MM.1S (cell line): Measurements from ENCODE around the gene MME.
A peak's percentile ranks its signal among the peaks of the same experiment; 100 is the strongest.

Source experiments
- DNase-seq: peaks from one replicate; pipeline ENCODE4 v3.0.0-alpha.2; 2015
- H2AFZ ChIP-seq: fragments of 300-600 bp; sonication (generic); 2 replicates; pipeline ENCODE4 v1.6.0; 2016; ENCODE audit warnings: antibody characterized with exemption, low read length
- H3F3A ChIP-seq: fragments of 300-600 bp; sonication (generic); 2 replicates; pipeline ENCODE4 v1.6.1; 2016; ENCODE audit warnings: mild to moderate bottlenecking, antibody characterized with exemption, low read length, moderate library complexity, mixed read lengths; ENCODE audit not compliant: insufficient read depth
- H3K27ac ChIP-seq: fragments of 300-600 bp; sonication (generic); 2 replicates; pipeline ENCODE4 v1.5.1; 2016; ENCODE audit warnings: mild to moderate bottlenecking, low read length
- H3K27me3 ChIP-seq: fragments of 300-600 bp; sonication (generic); replicated peaks from 2 replicates; pipeline ENCODE4 v1.6.0; 2016; ENCODE audit warnings: low read length; ENCODE audit not compliant: insufficient read depth
- H3K36me3 ChIP-seq: fragments of 300-600 bp; sonication (generic); replicated peaks from 2 replicates; pipeline ENCODE4 v1.6.1; 2016; ENCODE audit warnings: mild to moderate bottlenecking, low read length, mixed read lengths; ENCODE audit not compliant: insufficient read depth
- H3K4me1 ChIP-seq: fragments of 300-600 bp; sonication (generic); 2 replicates; pipeline ENCODE4 v1.6.1; 2016; ENCODE audit warnings: low read length, mixed read lengths
- H3K4me2 ChIP-seq: fragments of 300-600 bp; sonication (generic); 2 replicates; pipeline ENCODE4 v1.6.0; 2016; ENCODE audit warnings: low read depth, low read length
- H3K4me3 ChIP-seq: fragments of 300-600 bp; sonication (generic); 2 replicates; pipeline ENCODE4 v1.5.1; 2016; ENCODE audit warnings: low read length, mixed read lengths
- H3K79me2 ChIP-seq: fragments of 300-600 bp; sonication (generic); 2 replicates; pipeline ENCODE4 v1.6.1; 2016; ENCODE audit warnings: mixed run types, low read length, mixed read lengths
- H3K9ac ChIP-seq: fragments of 300-600 bp; sonication (generic); 2 replicates; pipeline ENCODE4 v1.6.1; 2016; ENCODE audit warnings: low read length, mixed read lengths
- H3K9me2 ChIP-seq: fragments of 300-600 bp; sonication (generic); replicated peaks from 2 replicates; pipeline ENCODE4 v1.6.1; 2016; ENCODE audit warnings: mild to moderate bottlenecking, low read length, mixed read lengths; ENCODE audit not compliant: insufficient read depth
- H3K9me3 ChIP-seq: fragments of 300-600 bp; sonication (generic); replicated peaks from 2 replicates; pipeline ENCODE4 v1.6.1; 2016; ENCODE audit warnings: mild to moderate bottlenecking, low read length, mixed read lengths; ENCODE audit not compliant: insufficient read depth
- H4K20me1 ChIP-seq: fragments of 300-600 bp; sonication (generic); 2 replicates; pipeline ENCODE4 v1.6.1; 2016; ENCODE audit warnings: mild to moderate bottlenecking, low read length, moderate library complexity, mixed read lengths; ENCODE audit not compliant: insufficient read depth
- CTCF ChIP-seq: fragments of 300-600 bp; sonication (generic); IDR thresholded peaks from 2 replicates; pipeline ENCODE4 v1.5.1; 2016; ENCODE audit warnings: antibody characterized with exemption, low read length, mixed read lengths
- EZH2 ChIP-seq: fragments of 300-600 bp; sonication (generic); optimal IDR thresholded peaks from 2 replicates; pipeline ENCODE3; 2017; ENCODE audit warnings: low read depth, mild to moderate bottlenecking, antibody characterized with exemption, low read length, mixed read lengths
- EZH2phosphoT487 ChIP-seq: fragments of 300-600 bp; sonication (generic); IDR thresholded peaks from 2 replicates; pipeline ENCODE4 v1.6.1; 2018; ENCODE audit warnings: antibody characterized with exemption, low read length

The MME gene

GRCh38 chr3:155231792-155232191, 151.7 kb downstream of the MME start:
- Histone ChIP-seq H3K36me3 (no peaks in the 10 kb centered on the region; the same call in 1 of the 2 replicates), H3K4me2 (no peak overlapping the region), H3K9me3 (no peaks in the 10 kb centered on the region), H2AFZ (no peak overlapping the region), H3K4me3 (no peak overlapping the region), H3K4me1 (no peaks in the 10 kb centered on the region), H3K27me3 (no peaks in the 10 kb centered on the region), H3K9ac (no peak overlapping the region), H3K27ac (no peak overlapping the region), H3K9me2 (no peaks in the 10 kb centered on the region), H4K20me1 (no peaks in the 10 kb centered on the region), H3F3A (no peaks in the 10 kb centered on the region), H3K79me2 (no peaks in the 10 kb centered on the region)
- DNase-seq: peak; percentile 47
- TF ChIP-seq EZH2phosphoT487: no peak
- TF ChIP-seq CTCF: no peak
- no peak for TF ChIP-seq EZH2

- Histone ChIP-seq H3K9me2 (no peaks in the 10 kb centered on the region), H3K79me2 (no peaks in the 10 kb centered on the region), H3K27ac (no peak overlapping the region), H3K9ac (no peak overlapping the region), H3K4me2 (no peak overlapping the region), H3K27me3 (no peaks in the 10 kb centered on the region), H3F3A (no peaks in the 10 kb centered on the region), H3K9me3 (no peaks in the 10 kb centered on the region), H3K4me3 (no peak overlapping the region), H4K20me1 (no peaks in the 10 kb centered on the region), H3K36me3 (no peaks in the 10 kb centered on the region; the same call in 1 of the 2 replicates), H2AFZ (no peak overlapping the region), H3K4me1 (no peaks in the 10 kb centered on the region)
- DNase-seq: peak; percentile 24
- no peak for TF ChIP-seq CTCF
- TF ChIP-seq EZH2: no peak
- no peak for TF ChIP-seq EZH2phosphoT487
Observed at GRCh38 chr3:155232605-155233004, 152.5 kb downstream of the MME start.

- H3K9me2 ChIP-seq: no peaks in the 10 kb centered on the region
- H2AFZ ChIP-seq: no peak overlapping the region
- H3K36me3 ChIP-seq: no peaks in the 10 kb centered on the region; the same call in 1 of the 2 replicates
- no peaks in the 10 kb centered on the region for H3K79me2 ChIP-seq
- no peaks in the 10 kb centered on the region for H4K20me1 ChIP-seq
- no peak overlapping the region for H3K9ac ChIP-seq
- no peaks in the 10 kb centered on the region for H3K4me1 ChIP-seq
- H3K27ac ChIP-seq: no peak overlapping the region
- no peaks in the 10 kb centered on the region for H3K27me3 ChIP-seq
- H3F3A ChIP-seq: no peaks in the 10 kb centered on the region
- no peaks in the 10 kb centered on the region for H3K9me3 ChIP-seq
- TF ChIP-seq EZH2phosphoT487 (no peak), CTCF (no peak), EZH2 (no peak)
- DNase-seq: no peak
- H3K4me3 ChIP-seq: no peak overlapping the region
- H3K4me2 ChIP-seq: no peak overlapping the region
Observed at GRCh38 chr3:155233213-155233612, 153.1 kb downstream of the MME start.
